Measurements from ENCODE around the gene CTAG1A. TPM values are rescaled to one million over a fixed set of nuclear protein-coding genes. Genes with fewer than 3 reads are reported as not detected.
A peak's percentile ranks its signal among the peaks of the same experiment; 100 is the strongest.
"Not testable (repeated sequence)": the region's sequence is repeated elsewhere in the genome, so short reads cannot be mapped to it uniquely, and the experiment has no call there.

The CTAG1A gene
- total RNA-seq (under 1 TPM in 1 of 4 donors, not detected in 3; 0.54 TPM), polyA plus RNA-seq (not detected)

GRCh38 chrX:154584585-154585183 lies at the start of gene CTAG1A:
Gene CTAG1A (plus strand): TSS chrX:154585133. CDS start chrX:154585207, 74 bp downstream.
- H3K4me1 ChIP-seq; DNase-seq; H3K36me3 ChIP-seq; H3K27me3 ChIP-seq; H3K9me3 ChIP-seq; intact Hi-C loops (cut with DNase I); H3K27ac ChIP-seq; H3K4me3 ChIP-seq: not testable (repeated sequence)
- WGBS, 2 donors = no CpG with 5 or more reads among the region's 39 CpGs

GRCh38 chrX:154535892-154536291 lies 49.0 kb upstream of the CTAG1A start:
- H3K4me3 ChIP-seq = no peak overlapping the region
- no peaks in the 10 kb centered on the region for H3K27me3 ChIP-seq
- WGBS, 2 donors = 85 to 91% methylated on average over 9 of the region's 9 CpGs
- no peak for TF ChIP-seq POLR2AphosphoS5 (IDR thresholded peaks at IDR 0.05)
- no peak for TF ChIP-seq POLR2A (IDR thresholded peaks at IDR 0.05)
- no peak for TF ChIP-seq EP300 (IDR thresholded peaks at IDR 0.05)
- TF ChIP-seq CTCF (IDR thresholded peaks at IDR 0.05) = no peak
- peaks cover 0 to 5% (median 4%) of the 10 kb centered on the region in 4 donors for H3K4me1 ChIP-seq
- no peak for DNase-seq
- no peaks in the 10 kb centered on the region for H3K9me3 ChIP-seq
- no peak overlapping the region for H3K27ac ChIP-seq
- intact Hi-C loops (cut with DNase I) = loop anchor here (2.0 kb wide), 2 partner anchors 133 to 1577 kb away; no protein-coding TSS in a partner anchor
- peaks cover 0 to 13% (median 6%) of the 10 kb centered on the region in 4 donors for H3K36me3 ChIP-seq

GRCh38 chrX:154539077-154539476 lies 45.9 kb upstream of the CTAG1A start:
- WGBS, 2 donors = 91 to 92% methylated on average over 8 of the region's 8 CpGs
- Histone ChIP-seq H3K4me1 (peaks cover 0 to 17% (median 14%) of the 10 kb centered on the region in 4 donors), H3K27me3 (no peaks in the 10 kb centered on the region), H3K9me3 (no peaks in the 10 kb centered on the region), H3K27ac (no peak overlapping the region), H3K36me3 (peaks cover 0 to 5% (median 0%) of the 10 kb centered on the region in 4 donors), H3K4me3 (no peak overlapping the region)
- DNase-seq = no peak
- intact Hi-C loops (cut with DNase I) = no loop called here
- TF ChIP-seq POLR2A (IDR thresholded peaks at IDR 0.05) (no peak), POLR2AphosphoS5 (IDR thresholded peaks at IDR 0.05) (no peak), CTCF (IDR thresholded peaks at IDR 0.05) (no peak), EP300 (IDR thresholded peaks at IDR 0.05) (no peak)

- 90 to 92% methylated on average over 7 of the region's 7 CpGs for WGBS, 2 donors
- H3K36me3 ChIP-seq; DNase-seq; H3K9me3 ChIP-seq; H3K4me3 ChIP-seq; H3K27me3 ChIP-seq; H3K27ac ChIP-seq; intact Hi-C loops (cut with DNase I): not testable (repeated sequence)
- H3K4me1 ChIP-seq = peaks cover 0 to 12% (median 10%) of the 10 kb centered on the region in 4 donors
Observed at GRCh38 chrX:154540365-154540764, 44.6 kb upstream of the CTAG1A start.

- peak overlapping the region in 3 of 4 donors; percentile 56 to 67 (median 63) for H3K27ac ChIP-seq
- H3K4me1 ChIP-seq = peaks cover 0 to 15% (median 11%) of the 10 kb centered on the region in 4 donors
- H3K36me3 ChIP-seq = no peaks in the 10 kb centered on the region
- no peak for DNase-seq
- no peak for TF ChIP-seq POLR2AphosphoS5 (IDR thresholded peaks at IDR 0.05)
- no peak for TF ChIP-seq CTCF (IDR thresholded peaks at IDR 0.05)
- no peak for TF ChIP-seq POLR2A (IDR thresholded peaks at IDR 0.05)
- TF ChIP-seq EP300 (IDR thresholded peaks at IDR 0.05) = no peak
- H3K27me3 ChIP-seq = no peaks in the 10 kb centered on the region
- intact Hi-C loops (cut with DNase I) = no loop called here
- no peaks in the 10 kb centered on the region for H3K9me3 ChIP-seq
- 91 to 93% methylated on average over 19 of the region's 19 CpGs for WGBS, 2 donors
- no peak overlapping the region for H3K4me3 ChIP-seq
Observed at GRCh38 chrX:154540897-154541535, 43.9 kb upstream of the CTAG1A start.

All from sigmoid colon (tissue), 7 donors.